ENCODE results near the gene TMEM238L.

GRCh38 chr17:10798332-10798749 is 5.6 kb downstream of the TMEM238L start:
- no peak for TF ChIP-seq CTCF (conservative IDR thresholded peaks at IDR 0.05; ENCODE audit: low read length)
- no peak for TF ChIP-seq EZH2phosphoT487 (IDR thresholded peaks at IDR 0.05; ENCODE audit: borderline replicate concordance)
